ENCODE results near the gene TPSAB1. TPM values are rescaled to one million over a fixed set of nuclear protein-coding genes. Genes with fewer than 3 reads are reported as not detected.
"Not testable (repeated sequence)": the region's sequence is repeated elsewhere in the genome, so short reads cannot be mapped to it uniquely, and the experiment has no call there.

The TPSAB1 gene
- polyA plus RNA-seq, 3 donors, result not detected

DNA sequence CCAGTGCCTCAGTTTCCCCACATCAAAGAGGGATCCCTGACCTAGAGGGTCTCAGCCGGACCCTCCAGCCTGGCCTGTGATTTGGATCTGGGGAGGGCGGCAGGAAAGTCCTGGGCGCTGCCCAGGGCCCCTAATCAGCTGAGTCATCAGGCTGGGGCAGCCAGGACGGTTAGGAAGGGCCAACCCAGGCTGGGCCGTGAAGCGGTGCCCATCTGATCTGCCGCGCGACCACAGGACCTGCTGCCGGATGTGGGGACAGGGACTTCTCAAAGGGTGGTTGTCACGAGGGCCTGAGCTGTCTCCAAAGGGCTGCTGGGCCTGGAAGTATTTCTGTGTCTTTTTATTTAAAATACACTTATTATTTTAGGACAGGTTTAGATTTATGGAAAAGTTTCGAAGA is 4.4 kb downstream of the TPSAB1 start:
- no peak for DNase-seq (ENCODE audit: low read depth in 3 of 3, low spot score in 2 of 3)

DNA sequence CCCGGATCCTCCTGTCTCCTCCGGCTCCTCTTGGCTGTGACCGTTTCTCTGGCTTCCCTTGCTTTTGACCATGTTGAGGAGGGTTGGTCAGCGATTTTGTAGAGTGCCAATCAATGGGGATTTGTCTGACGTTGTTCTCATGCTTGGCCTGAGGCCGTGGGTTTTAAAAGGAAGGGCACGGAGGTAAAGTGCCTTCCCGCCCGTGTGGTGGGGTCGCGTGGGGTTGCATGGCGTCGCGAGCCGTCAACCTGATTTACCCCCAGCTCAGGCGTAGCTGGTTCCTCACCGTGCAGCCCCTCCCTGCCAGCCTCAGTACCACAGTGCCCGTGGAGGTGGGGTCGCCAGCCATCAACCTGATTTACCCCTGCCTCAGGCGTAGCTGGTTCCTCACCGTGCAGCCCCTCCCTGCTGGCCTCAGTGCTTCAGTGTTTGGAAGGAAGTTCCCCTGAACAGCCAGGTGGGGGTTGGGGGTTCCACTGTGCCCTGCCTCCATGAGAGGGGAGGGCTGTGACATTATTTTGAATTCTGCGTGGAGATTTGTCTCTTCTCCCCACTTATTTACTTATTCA is 5.0 kb downstream of the TPSAB1 start:
- DNase-seq (ENCODE audit: low read depth in 3 of 3, low spot score in 2 of 3), result no peak

DNA sequence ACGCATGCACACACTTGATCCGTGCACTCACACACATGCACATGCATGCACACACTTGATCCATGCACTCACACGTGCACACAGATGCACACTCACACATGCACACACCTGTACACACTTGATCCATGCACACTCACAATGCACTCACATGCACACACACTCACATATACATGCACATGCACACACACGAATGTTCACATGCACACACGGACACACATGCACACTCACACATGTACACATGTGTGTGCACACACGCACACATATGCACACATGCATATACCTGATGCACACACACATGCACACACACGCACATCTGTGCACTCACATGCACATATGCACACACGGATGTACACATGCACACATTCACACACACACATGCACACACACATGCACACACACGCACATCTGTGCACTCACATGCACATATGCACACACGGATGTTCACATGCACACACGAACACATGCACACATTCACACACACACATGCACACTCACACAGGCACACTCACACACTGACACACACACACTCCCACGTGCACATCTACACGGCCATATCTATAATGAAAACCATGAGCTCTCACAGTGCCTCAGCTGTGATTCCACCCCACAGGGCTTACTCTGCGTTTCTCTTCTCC is 7.5 kb downstream of the TPSAB1 start:
- DNase-seq (ENCODE audit: low read depth in 3 of 3, low spot score in 2 of 3), result not testable (repeated sequence)

DNA sequence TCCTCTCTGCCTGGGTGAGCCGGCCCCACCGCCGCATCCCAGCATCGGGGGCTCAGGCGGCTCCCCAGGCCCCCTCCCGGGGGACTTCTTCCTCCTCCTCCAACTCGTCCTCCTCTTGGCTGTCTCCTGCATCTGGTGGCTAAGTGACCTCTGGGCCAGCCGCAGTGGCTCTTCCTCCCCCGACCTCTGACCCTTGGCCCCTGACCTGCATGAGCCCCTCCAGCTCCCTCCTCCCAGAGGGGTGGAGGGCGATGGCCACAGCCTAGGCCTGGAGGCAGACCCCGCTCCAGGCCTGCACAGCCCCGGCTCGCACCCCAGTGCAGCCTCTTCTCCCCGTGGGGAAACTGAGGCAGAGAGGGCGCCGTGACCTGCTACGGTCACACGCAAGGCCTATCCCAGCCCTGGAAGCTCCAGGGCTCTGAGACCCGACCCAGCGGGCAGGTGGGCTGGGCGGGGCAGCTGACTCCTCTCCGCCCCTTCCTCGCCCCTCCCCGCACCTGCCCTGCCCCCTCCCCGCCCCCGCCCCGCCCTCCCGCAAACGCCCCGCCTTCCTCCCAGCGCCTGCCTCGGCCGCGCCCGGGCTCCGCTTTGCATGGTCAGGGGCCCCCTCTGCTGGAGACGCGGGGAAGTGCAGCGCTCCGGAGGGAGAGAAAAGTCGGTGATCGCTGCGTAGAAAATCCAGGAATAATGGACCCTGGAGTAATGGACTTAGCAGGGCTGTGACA is 8.7 kb downstream of the TPSAB1 start:
- not testable (repeated sequence) for DNase-seq (ENCODE audit: low read depth in 3 of 3, low spot score in 2 of 3)

DNA sequence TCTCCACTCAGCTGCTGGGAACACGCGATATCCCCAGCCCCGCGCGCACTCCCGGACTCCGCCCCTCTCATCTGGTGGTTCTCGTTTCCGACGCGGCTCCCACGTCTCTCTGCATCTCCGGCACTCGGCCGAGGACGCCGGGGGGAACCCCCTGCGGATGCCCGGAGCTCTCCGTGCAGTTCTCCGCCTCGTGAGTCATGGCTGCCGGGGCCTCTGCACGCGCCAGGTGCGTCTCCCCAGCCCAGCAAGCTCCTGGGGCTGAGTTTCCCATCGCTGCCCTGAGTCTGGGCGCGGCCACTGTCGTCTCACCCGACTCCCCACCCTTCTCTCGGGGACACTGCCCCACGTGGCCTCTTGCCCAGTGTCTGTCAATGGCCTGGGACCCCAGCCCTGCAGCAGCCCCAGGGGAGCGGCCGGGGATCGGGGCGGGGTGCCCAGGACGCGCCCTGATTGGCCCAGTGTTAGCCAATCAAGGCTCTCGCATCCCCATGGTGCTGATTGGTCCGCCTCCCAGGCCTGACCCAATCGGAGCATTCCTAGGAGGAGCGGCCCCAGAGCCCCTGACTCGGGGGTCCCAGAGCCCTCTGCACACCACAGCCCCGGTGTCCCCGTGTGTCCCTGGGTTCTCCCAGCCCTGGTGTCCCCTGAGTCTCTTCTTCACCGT is 13.3 kb downstream of the TPSAB1 start:
- DNase-seq (ENCODE audit: low read depth in 3 of 3, low spot score in 2 of 3), result not testable (repeated sequence)

DNA sequence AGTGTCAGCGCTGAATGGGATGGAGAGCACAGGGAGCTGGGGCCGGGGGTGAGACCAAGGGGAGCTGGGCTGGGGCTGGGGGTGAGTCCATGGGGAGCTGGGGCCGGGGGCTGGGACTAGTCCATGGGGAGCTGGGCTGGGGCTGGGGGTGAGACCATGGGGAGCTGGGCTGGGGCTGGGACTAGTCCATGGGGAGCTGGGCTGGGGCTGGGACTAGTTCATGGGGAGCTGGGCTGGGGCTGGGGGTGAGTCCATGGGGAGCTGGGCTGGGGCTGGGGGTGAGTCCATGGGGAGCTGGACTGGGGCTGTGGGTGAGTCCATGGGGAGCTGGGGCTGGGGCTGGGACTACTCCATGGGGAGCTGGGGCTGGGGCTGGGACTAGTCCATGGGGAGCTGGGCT is 14.3 kb downstream of the TPSAB1 start:
- not testable (repeated sequence) for DNase-seq (ENCODE audit: low read depth in 3 of 3, low spot score in 2 of 3)

DNA sequence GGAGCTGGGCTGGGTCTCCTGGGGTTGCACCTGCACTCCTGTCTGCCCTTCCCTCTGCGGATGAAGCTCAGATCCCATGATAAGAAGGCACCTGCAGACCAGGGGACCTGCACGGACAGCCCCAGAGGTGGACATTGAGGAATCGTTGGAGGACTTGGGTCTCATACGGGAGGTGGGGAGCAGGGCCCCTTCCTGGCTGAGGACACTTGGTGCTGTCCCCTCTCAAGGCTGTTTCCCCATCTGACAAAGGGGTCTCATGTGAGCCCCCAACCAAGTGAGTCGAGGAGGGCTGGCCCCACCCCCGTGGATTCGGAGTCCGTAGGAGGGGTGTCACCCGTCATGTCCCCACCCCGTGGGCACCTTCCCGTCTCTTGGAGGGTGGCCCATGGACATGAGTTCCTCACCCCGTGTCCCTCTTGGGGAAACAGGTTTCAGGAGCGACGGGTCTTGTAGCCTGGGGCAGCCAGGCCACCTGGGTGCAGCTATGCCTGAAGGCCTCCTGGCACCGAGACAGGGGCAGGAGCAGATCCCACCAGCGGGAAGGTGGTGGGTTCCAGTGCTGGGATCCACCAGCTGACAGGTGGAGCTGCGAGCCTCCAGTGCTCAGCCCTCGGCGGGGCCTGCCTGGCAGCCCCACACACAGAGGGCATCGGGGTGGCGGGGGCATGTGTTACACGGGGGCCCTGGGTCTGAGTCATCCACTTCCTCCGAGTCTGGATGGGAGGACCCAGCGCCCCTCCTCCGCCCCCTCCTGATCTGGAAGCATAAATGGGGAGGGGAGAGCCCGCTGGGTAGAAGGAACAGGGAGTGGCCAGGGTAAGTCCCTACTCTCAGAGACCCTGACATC is 15.0 kb downstream of the TPSAB1 start, which contains the start of gene TPSD1:
Gene TPSD1, plus strand, starts transcription at position 794 of the 847 bp plus-strand sequence. CDS start 212 bp downstream, outside the sequence.
- not testable (repeated sequence) for DNase-seq (ENCODE audit: low read depth in 3 of 3, low spot score in 2 of 3)

DNA sequence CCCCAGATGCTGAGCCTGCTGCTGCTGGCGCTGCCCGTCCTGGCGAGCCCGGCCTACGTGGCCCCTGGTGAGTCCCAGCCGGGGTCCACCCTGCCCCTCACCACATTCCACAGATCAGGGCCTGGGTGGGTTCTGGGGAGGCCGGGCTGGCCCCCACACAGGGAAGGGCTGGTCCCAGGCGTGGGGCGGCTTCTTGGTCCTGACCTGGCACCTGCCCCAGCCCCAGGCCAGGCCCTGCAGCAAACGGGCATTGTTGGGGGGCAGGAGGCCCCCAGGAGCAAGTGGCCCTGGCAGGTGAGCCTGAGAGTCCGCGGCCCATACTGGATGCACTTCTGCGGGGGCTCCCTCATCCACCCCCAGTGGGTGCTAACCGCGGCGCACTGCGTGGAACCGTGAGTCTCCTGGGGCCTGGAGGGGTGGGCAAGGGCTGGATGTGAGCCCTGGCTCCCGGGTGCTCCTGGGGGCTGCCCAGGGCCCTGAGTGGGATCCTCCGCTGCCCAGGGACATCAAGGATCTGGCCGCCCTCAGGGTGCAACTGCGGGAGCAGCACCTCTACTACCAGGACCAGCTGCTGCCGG is 15.9 kb downstream of the TPSAB1 start:
- DNase-seq (ENCODE audit: low read depth in 3 of 3, low spot score in 2 of 3), result not testable (repeated sequence)

DNA sequence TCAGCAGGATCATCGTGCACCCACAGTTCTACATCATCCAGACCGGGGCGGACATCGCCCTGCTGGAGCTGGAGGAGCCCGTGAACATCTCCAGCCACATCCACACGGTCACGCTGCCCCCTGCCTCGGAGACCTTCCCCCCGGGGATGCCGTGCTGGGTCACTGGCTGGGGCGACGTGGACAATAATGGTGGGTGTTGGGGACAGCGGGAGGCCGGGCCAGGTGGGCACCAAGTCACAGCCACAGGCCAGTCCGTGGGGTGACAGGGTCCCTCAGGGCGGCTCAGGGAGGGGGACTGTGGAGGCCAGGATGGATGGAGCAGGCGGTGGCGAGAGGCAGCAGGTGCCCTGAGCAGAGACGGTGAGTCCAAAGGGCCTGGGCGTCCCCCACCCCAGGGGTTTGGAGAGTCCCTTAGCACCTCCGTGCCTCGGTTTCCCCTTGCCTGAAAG is 16.4 kb downstream of the TPSAB1 start:
- no peak for DNase-seq (ENCODE audit: low read depth in 3 of 3, low spot score in 2 of 3)

DNA sequence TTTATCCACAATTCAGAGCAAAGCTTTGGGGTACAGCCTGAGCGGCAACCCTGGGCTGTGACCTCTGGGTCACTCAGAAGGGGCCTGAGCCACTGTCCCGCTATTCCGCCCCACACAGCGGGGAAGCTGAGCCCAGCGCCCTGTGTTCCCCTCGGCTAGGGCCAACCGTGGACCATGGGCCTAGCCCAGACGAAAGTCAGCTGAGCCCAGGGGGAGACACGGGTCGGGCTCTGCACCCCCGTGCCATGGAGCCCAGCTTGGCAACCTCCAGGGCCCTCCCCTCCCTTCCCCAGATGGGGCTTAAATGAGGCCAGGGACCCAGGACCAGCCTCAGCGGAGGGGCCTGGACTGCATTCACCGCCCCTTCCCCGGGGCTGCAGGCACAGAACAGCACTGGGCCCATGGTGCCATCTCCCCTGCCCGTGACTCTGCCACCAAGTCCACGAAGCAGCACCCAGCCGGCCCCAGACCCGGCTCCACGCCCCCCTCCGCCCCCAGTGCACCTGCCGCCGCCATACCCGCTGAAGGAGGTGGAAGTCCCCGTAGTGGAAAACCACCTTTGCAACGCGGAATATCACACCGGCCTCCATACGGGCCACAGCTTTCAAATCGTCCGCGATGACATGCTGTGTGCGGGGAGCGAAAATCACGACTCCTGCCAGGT is 17.2 kb downstream of the TPSAB1 start:
- DNase-seq (ENCODE audit: low read depth in 3 of 3, low spot score in 2 of 3), result no peak

DNA sequence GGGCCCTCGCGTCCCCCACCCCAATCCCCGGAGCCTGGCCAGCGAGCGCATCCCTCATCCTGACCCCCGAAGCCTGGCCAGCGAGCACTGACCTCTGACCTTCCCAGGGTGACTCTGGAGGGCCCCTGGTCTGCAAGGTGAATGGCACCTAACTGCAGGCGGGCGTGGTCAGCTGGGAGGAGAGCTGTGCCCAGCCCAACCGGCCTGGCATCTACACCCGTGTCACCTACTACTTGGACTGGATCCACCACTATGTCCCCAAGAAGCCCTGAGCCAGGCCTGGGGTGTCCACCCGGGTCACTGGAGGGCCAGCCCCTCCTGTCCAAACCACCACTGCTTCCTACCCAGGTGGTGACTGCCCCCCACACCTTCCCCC is 17.7 kb downstream of the TPSAB1 start:
- no peak for DNase-seq (ENCODE audit: low read depth in 3 of 3, low spot score in 2 of 3)

DNA sequence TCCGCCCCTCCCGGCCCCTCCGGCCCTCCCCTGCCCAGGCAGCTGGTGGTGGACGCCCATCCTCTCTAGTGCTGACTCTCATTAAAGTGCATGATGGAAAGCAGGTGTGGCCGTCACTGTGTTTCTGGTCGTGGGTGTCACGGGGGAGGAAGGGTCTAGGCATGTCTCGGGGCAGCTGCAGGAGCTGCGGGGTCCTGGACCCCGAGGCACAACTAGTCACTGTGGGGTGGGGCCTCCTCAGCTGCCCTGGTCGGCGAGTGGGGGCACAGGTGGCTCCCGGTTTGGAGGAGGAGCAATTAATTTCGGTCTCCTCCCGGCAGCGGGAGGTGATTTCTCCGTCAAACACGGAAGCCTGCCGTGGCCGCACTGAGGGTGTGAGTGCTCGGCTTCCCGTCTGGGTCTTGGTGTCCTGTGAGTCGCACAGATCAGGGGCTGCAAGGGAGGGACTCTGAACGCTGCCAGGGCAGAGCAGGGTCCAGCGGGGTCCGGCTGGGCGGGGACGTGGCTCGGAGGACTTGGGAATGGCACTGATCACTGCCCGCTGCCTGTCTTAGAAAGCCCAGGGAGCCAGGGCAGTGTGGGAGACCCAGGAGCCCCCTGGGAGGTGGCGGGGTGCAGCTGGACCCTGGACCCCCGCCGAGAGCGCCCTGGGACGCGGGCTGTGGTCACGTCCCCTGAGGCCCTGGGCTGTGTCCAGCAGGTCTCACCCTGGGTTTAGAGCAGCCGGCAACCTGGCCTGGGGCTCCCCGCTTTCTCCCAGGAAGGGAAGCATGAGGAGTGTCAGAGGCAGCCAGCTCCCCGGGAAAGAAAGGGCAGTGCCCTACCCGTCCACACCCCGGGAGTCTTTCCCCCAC is 18.6 kb downstream of the TPSAB1 start:
- DNase-seq (ENCODE audit: low read depth in 3 of 3, low spot score in 2 of 3), result no peak

DNA sequence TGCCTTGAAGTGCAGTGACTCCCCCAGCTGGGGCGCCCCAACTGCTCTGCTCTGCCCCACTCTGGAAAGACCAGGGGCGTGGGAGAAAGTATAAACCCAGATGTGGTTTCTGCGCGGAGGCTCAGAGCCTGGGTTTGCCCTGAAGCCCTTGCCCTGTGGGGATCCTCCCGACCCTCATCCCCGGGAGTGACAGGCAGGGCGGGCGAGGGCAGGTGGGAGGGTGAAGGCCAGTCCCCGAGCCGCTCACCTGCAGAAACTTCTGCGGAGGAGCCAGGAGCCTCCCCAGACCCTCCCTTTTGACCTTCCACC is 19.2 kb downstream of the TPSAB1 start:
- no peak for DNase-seq (ENCODE audit: low read depth in 3 of 3, low spot score in 2 of 3)

DNA sequence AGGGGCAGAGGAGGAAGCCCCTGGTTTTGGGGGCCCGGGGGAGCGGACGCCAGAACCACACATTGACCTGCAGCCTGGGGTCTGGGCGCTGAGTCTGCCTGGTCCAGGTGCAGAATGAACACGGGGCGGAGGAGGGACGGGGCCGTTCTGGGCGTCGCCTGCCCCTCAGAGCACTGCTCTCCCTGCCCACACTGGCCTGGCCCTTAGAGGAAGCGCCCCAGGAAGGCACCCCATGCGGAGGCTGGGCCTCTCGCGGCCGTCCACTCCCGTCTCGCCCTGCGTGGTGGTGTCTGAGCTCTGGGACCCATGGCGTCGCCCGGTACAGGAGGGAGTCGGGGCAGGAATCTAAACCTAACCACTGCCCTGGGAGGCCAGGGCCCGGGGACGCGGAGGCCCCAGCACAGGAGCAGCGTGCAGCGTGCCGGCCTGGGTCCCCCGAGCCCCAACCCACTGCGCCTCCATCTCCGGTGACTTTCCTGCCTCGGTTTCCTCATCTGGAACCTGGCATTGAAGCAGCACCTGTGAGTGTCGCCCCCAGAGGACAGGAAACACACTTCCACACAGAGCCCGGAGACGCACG is 19.7 kb downstream of the TPSAB1 start:
- DNase-seq (ENCODE audit: low read depth in 3 of 3, low spot score in 2 of 3), result no peak

DNA sequence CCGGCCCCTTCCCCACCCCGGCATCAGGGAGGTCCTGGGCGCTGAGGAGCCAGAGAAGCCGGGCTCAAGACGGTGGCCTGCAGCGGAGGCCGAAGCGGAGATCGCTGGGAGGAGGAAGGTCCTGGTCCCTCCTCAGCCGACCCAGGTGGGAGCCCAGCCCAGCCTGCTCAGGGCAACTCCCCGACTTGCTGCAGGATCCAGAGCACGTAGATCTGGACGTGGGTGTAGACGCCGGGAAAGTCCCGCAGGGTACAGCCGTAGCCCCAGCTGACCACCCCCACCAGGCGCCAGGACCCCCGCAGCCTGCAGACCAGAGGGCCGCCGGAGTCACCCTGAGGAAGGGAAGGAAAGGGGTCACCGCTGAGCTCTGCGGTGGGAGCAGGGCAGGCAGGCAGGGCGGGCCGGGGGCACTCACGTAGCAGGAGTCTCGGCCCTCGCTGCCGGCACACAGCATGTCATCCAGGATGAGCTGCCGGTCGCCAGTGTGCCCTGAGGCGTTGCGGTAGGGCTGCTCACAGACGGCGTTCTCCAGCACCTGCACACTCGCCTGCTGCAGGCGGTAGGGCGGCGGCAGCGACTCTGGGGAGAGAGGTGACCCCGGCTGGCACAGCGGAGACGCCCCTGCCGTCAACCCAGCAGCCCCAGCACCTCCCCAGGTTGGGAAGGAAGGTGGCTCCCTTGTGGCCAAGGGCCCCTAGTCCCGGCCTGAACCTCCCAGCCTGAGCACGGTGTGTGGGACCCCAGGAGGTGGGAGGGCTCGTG is 20.8 kb downstream of the TPSAB1 start:
- DNase-seq (ENCODE audit: low read depth in 3 of 3, low spot score in 2 of 3), result no peak

DNA sequence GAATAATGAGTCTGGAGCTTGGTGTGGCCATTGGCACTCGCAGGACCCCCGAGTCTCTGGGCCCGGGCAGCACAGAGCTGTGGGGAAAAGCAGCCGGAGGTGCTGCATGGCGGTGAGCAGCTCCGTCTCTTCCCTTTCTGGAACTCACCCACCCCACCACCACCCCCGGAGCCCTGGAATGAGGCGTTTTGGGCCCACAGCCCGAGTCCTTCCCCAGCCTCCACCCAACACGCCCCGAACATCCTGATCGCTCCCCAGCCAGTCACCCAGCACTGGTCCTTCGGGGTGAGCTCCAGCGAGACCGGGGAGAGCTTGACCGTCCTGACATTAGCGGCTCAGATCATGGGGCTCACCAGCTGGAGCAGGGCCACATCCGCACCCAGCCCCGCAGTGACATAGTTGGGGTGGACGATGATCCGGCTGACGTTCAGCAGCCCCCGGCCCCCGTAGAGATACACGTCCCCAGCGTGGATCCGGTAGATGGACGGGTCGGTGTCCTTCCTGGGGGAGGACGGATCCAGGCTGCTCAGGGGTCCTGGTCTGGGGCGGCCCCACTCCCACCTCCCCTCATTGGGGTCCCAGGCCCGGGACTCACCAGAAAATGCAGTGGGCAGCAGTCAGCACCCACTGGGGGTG is 21.8 kb downstream of the TPSAB1 start:
- no peak for DNase-seq (ENCODE audit: low read depth in 3 of 3, low spot score in 2 of 3)

DNA sequence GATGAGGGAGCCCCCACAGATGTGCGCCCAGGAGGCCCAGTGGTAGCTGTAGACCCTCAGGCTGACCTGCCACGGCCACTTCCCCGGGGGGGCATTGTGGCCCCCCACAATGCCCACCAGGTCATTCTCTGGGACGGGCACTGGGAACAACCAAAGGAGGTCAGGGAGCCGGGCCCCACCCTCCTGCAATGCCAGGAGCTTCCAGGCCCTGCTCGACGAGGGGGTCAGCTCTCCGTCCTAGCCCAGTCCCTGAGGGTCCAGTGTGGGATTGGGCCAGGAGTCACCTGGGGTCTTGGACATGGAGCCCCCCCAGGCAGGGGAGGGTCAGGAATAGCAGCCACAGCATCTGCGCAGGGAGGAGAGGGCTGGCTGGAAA is 22.3 kb downstream of the TPSAB1 start:
- DNase-seq (ENCODE audit: low read depth in 3 of 3, low spot score in 2 of 3), result no peak

All from right renal cortex interstitium (tissue), 3 donors.